H1 (cell line): Measurements from ENCODE around the gene ABCD1. TPM values are rescaled to one million over a fixed set of nuclear protein-coding genes. Genes with fewer than 3 reads are reported as not detected.

Source experiments
- CTCF ChIA-PET: fragments of 300-600 bp; sonication (Branson Sonifier 250); formaldehyde crosslinking; loops from one replicate; lab custom pipeline; 2021; ENCODE audit not compliant: partially characterized antibody; lab: Charles Lee
- POLR2A ChIA-PET: fragments of 300-600 bp; sonication (Branson Sonifier 250); formaldehyde crosslinking; loops from one replicate; lab custom pipeline; 2021; ENCODE audit warnings: inconsistent platforms; ENCODE audit not compliant: partially characterized antibody; lab: Charles Lee
- DNase-seq, 2 experiments: peaks; one replicate each; pipeline versions ENCODE4 v3.0.0 to v3.0.0-alpha.2; 2010 to 2022; ENCODE audit warnings: low spot score in 2 of 2, low read depth in 1 of 2, mixed read lengths in 1 of 2
- FAIRE-seq: peaks from 2 replicates; lab custom pipeline; 2011; peaks lifted over from hg19 to GRCh38; lab: Jason Lieb, UNC
- H2AFZ ChIP-seq: 2 replicates; pipeline ENCODE4 v1.8.1; 2012; ENCODE audit warnings: low read length, inconsistent platforms
- H2AK5ac ChIP-seq: 2 replicates; pipeline ENCODE4 v1.6.1; 2013; ENCODE audit warnings: low read depth, low read length
- H2BK120ac ChIP-seq: replicated peaks from 2 replicates; pipeline ENCODE3; 2013; ENCODE audit warnings: low read depth, low read length, inconsistent platforms
- H2BK12ac ChIP-seq: 2 replicates; pipeline ENCODE4 v1.6.1; 2013; ENCODE audit warnings: low read depth, low read length
- H2BK15ac ChIP-seq: 2 replicates; pipeline ENCODE4 v1.6.1; 2013; ENCODE audit warnings: low read length
- H2BK20ac ChIP-seq: 2 replicates; pipeline ENCODE4 v1.6.1; 2013; ENCODE audit warnings: low read length
- H2BK5ac ChIP-seq: 2 replicates; pipeline ENCODE4 v1.6.1; 2013; ENCODE audit warnings: low read depth, low read length
- H3K14ac ChIP-seq: 2 replicates; pipeline ENCODE4 v1.6.1; 2013; ENCODE audit warnings: inconsistent platforms; ENCODE audit not compliant: insufficient read length
- H3K18ac ChIP-seq: 2 replicates; pipeline ENCODE4 v1.6.1; 2013; ENCODE audit warnings: low read length; ENCODE audit errors: extremely low read depth
- H3K23ac ChIP-seq: 2 replicates; pipeline ENCODE4 v1.6.1; 2013; ENCODE audit warnings: inconsistent platforms; ENCODE audit not compliant: insufficient read length
- H3K23me2 ChIP-seq: 2 replicates; pipeline ENCODE4 v1.6.1; 2013; ENCODE audit warnings: low read depth, low read length
- H3K27ac ChIP-seq: 2 replicates; pipeline ENCODE4 v1.6.1; 2011; ENCODE audit warnings: low read depth, low read length, inconsistent platforms
- H3K27me3 ChIP-seq, 4 experiments: replicated peaks in 1 of 4; 1 replicate in 1 of 4; 2 replicates in 3 of 4; pipeline versions ENCODE4 v1.6.1 to v1.8.1; 2011 to 2013; ENCODE audit warnings: low read length in 3 of 4, mild to moderate bottlenecking in 3 of 4, inconsistent platforms in 2 of 4, mixed read lengths in 2 of 4, moderate library complexity in 1 of 4; ENCODE audit not compliant: control insufficient read depth in 3 of 4, insufficient read depth in 3 of 4; ENCODE audit errors: extremely low read depth in 1 of 4
- H3K36me3 ChIP-seq, 4 experiments: 2 replicates each; pipeline versions ENCODE4 v1.6.1 to v1.8.1; 2011 to 2013; ENCODE audit warnings: mild to moderate bottlenecking in 4 of 4, low read length in 3 of 4, moderate library complexity in 2 of 4, control low read depth in 1 of 4, inconsistent platforms in 1 of 4; ENCODE audit not compliant: insufficient read depth in 4 of 4, control insufficient read depth in 2 of 4
- H3K4ac ChIP-seq: replicated peaks from 2 replicates; pipeline ENCODE3; 2013; ENCODE audit warnings: low read length, low read depth, mixed read lengths, inconsistent platforms; ENCODE audit not compliant: insufficient read length
- H3K4me1 ChIP-seq, 4 experiments: replicated peaks in 1 of 4; 1 replicate in 1 of 4; 2 replicates in 3 of 4; pipeline versions ENCODE4 v1.6.1 to v1.8.1; 2011 to 2013; ENCODE audit warnings: low read length in 3 of 4, inconsistent platforms in 2 of 4, mixed read lengths in 1 of 4; ENCODE audit not compliant: insufficient read depth in 4 of 4, control insufficient read depth in 3 of 4
- H3K4me2 ChIP-seq, 2 experiments: 2 replicates each; pipeline versions ENCODE4 v1.6.1 to v1.8.1; 2011 to 2013; ENCODE audit warnings: low read depth in 2 of 2, low read length in 2 of 2, control low read depth in 1 of 2, inconsistent platforms in 1 of 2, mild to moderate bottlenecking in 1 of 2; ENCODE audit not compliant: insufficient read depth in 1 of 2
- H3K4me3 ChIP-seq, 4 experiments: fragments of 200-600, 300-600 bp in 1 of 4; sonication (generic), shearing (Covaris generic), sonication (Bioruptor Twin) in 1 of 4; 2 replicates each; pipeline versions ENCODE4 v1.5.1 to v1.8.1; 2011 to 2016; ENCODE audit warnings: low read length in 4 of 4, low read depth in 3 of 4, control low read depth in 2 of 4, inconsistent platforms in 2 of 4, mild to moderate bottlenecking in 2 of 4, mixed read lengths in 1 of 4, moderate library complexity in 1 of 4; ENCODE audit not compliant: insufficient read depth in 2 of 4; ENCODE audit errors: extremely low read depth in 1 of 4
- H3K56ac ChIP-seq: replicated peaks from 2 replicates; pipeline ENCODE3; 2013; ENCODE audit warnings: low read depth, mild to moderate bottlenecking, mixed read lengths, low read length, inconsistent platforms; ENCODE audit not compliant: insufficient read length
- H3K79me1 ChIP-seq: 2 replicates; pipeline ENCODE4 v1.6.1; 2013; ENCODE audit warnings: low read depth, low read length, control low read depth
- H3K79me2 ChIP-seq, 2 experiments: 2 replicates each; pipeline versions ENCODE4 v1.6.1 to v1.8.1; 2012 to 2013; ENCODE audit warnings: low read length in 2 of 2, mild to moderate bottlenecking in 2 of 2, inconsistent platforms in 1 of 2; ENCODE audit not compliant: insufficient read depth in 2 of 2, control insufficient read depth in 1 of 2
- H3K9ac ChIP-seq, 4 experiments: replicated peaks in 1 of 4; 1 replicate in 1 of 4; 2 replicates in 3 of 4; pipeline versions ENCODE4 v1.6.1 to v1.8.1; 2011 to 2013; ENCODE audit warnings: low read depth in 3 of 4, low read length in 3 of 4, control low read depth in 2 of 4, mild to moderate bottlenecking in 2 of 4, moderate library complexity in 2 of 4, inconsistent platforms in 1 of 4; ENCODE audit errors: extremely low read depth in 1 of 4
- H3K9me3 ChIP-seq, 2 experiments: 2 replicates each; pipeline versions ENCODE4 v1.6.1 to v1.8.1; 2012 to 2013; ENCODE audit warnings: mild to moderate bottlenecking in 2 of 2, moderate library complexity in 2 of 2, control low read depth in 1 of 2, inconsistent platforms in 1 of 2, low read depth in 1 of 2, low read length in 1 of 2, mixed read lengths in 1 of 2; ENCODE audit not compliant: insufficient read depth in 2 of 2
- H4K20me1 ChIP-seq, 2 experiments: replicated peaks in 1 of 2; 2 replicates each; pipeline versions ENCODE3 to v1.8.1; 2011 to 2013; ENCODE audit warnings: inconsistent platforms in 2 of 2, low read length in 2 of 2, mild to moderate bottlenecking in 1 of 2; ENCODE audit not compliant: insufficient read depth in 2 of 2, control insufficient read depth in 1 of 2
- H4K5ac ChIP-seq: 2 replicates; pipeline ENCODE4 v1.6.1; 2013; ENCODE audit warnings: low read length, low read depth, mixed read lengths, inconsistent platforms; ENCODE audit not compliant: insufficient read length
- H4K8ac ChIP-seq: 2 replicates; pipeline ENCODE4 v1.8.0; 2013; ENCODE audit warnings: mild to moderate bottlenecking, moderate library complexity, low read length, inconsistent platforms; ENCODE audit not compliant: insufficient read depth; ENCODE audit errors: extremely low read depth
- H4K91ac ChIP-seq: replicated peaks from 2 replicates; pipeline ENCODE3; 2013; ENCODE audit warnings: low read length, mixed read lengths, inconsistent platforms; ENCODE audit not compliant: insufficient read length
- CHD2 ChIP-seq: IDR thresholded peaks from 2 replicates; pipeline ENCODE4 v1.6.1; 2012; ENCODE audit warnings: low read length, improper control_type of control experiment
- FOSL1 ChIP-seq: IDR thresholded peaks from 2 replicates; pipeline ENCODE4 v1.6.1; 2011; ENCODE audit warnings: mild to moderate bottlenecking, low read depth, low read length, moderate library complexity; ENCODE audit not compliant: insufficient read depth
- HDAC2 ChIP-seq, 2 experiments: fragments of 300-600 bp in 1 of 2; sonication (generic) in 1 of 2; IDR thresholded peaks; 2 replicates each; pipeline ENCODE4 v1.6.1; 2011 to 2012; ENCODE audit warnings: low read depth in 2 of 2, low read length in 2 of 2, mild to moderate bottlenecking in 2 of 2, moderate library complexity in 2 of 2, borderline replicate concordance in 1 of 2, inconsistent platforms in 1 of 2
- NRF1 ChIP-seq: IDR thresholded peaks from 2 replicates; pipeline ENCODE4 v1.6.1; 2011; ENCODE audit warnings: mild to moderate bottlenecking, low read depth, low read length, improper control_type of control experiment
- PHF8 ChIP-seq: fragments of 200-600 bp; sonication (generic); conservative IDR thresholded peaks from 2 replicates; pipeline ENCODE4 v1.7.1; 2012; ENCODE audit warnings: low read depth, mild to moderate bottlenecking, inconsistent platforms, low read length, moderate library complexity
- RFX5 ChIP-seq: IDR thresholded peaks from 2 replicates; pipeline ENCODE4 v1.6.1; 2011; ENCODE audit warnings: low read depth, low read length, improper control_type of control experiment, borderline replicate concordance
- TAF7 ChIP-seq: optimal IDR thresholded peaks from 2 replicates; pipeline ENCODE3; 2011; ENCODE audit warnings: low read depth, mild to moderate bottlenecking, inconsistent platforms, low read length, moderate library complexity, borderline replicate concordance
- WGBS, 2 experiments: shearing (Covaris generic) in 1 of 2; methylation state at CpG; one replicate each; pipeline versions ENCODE4 v1.1.6 to v1.1.7; 2013 to 2015; ENCODE audit warnings: low lambda C conversion rate in 2 of 2, mixed read lengths in 2 of 2, inconsistent platforms in 1 of 2, low coverage in 1 of 2, missing lambda C conversion rate in 1 of 2; ENCODE audit not compliant: insufficient replicate concordance in 2 of 2, insufficient coverage in 1 of 2, insufficient read length in 1 of 2; ENCODE audit errors: extremely low coverage in 1 of 2, missing lambda C conversion rate in 1 of 2; 5-methylcytosine and 5-hydroxymethylcytosine counted together
- polyA plus RNA-seq, 7 experiments: library from polyadenylated mRNA; depleted of rRNA in 3 of 7; stranded (reverse) in 5 of 7; unstranded in 2 of 7; fragments of >200 nt in 5 of 7; fragments of 200-250 nt in 2 of 7; gene quantifications; 1 replicate in 5 of 7; 2 replicates in 1 of 7; 4 replicates in 1 of 7; pipeline versions ENCODE4 v1.2.1 to v1.2.3, GENCODE V29; 2011 to 2013; ENCODE audit warnings: missing spikeins in 2 of 7, mixed read lengths in 2 of 7
- total RNA-seq: library from RNA; stranded (reverse); fragmentation: NEBNext Ultra II Directional; extraction: Animal tissue kit (Norgen Biotek cat#: 25700); gene quantifications from 2 replicates; pipeline ENCODE4 v1.2.1, GENCODE V29; 2021
- TF ChIP-seq, protein P1 (sequence below): IDR thresholded peaks from 2 replicates; pipeline ENCODE4 v1.6.1; 2012; ENCODE audit warnings: inconsistent platforms
- TF ChIP-seq, protein P2 (sequence below): IDR thresholded peaks from 2 replicates; pipeline ENCODE4 v1.6.1; 2012; ENCODE audit warnings: low read length, inconsistent platforms

The ABCD1 gene
- total and polyA plus RNA-seq, 2 of the 8 experiments (the other 6 are each of a cell fraction or from before 2014, with no cell fraction given): 3.1 to 6.6 TPM

DNA sequence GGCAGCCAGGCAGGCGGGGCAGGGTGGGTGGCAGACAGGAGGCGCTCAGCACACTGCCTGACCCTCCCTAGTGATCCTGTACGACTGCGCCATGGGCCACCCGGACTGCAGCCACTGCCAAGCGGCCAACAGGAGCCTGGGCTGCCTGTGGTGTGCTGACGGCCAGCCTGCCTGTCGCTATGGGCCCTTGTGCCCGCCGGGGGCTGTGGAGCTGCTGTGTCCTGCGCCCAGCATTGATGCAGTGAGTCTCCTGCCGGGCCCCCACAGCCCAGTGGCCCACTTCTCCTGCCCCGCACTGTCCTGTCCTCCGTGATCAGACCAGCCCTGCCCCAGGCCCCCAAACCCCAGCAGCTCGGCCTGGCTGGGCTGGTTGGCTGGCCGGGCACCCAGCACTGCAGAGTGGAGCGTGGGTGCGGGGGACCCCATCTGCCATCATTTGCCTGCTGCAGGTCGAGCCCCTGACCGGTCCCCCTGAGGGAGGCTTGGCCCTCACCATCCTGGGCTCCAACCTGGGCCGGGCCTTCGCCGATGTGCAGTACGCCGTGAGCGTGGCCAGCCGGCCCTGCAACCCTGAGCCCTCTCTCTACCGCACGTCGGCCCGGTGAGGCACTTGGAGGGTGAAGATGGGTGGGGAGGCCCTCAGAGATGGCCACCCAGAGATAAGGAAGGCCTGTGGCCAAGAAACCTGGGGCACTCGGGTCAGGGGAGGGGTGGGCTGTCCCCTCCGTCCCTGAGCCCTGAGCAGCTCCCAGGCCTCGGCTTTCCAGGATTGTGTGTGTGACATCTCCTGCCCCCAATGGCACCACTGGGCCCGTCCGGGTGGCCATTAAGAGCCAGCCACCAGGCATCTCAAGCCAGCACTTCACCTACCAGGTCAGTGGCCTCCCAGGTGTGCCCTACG is 47.0 kb downstream of the ABCD1 start:
- no peaks in the 10 kb centered on the region; a peak in 1 of 7 replicates for H3K4me1 ChIP-seq
- no peak overlapping the region for H2BK15ac ChIP-seq
- no peak overlapping the region for H3K4me2 ChIP-seq
- H3K79me1 ChIP-seq: no peaks in the 10 kb centered on the region
- no peaks in the 10 kb centered on the region for H3K79me2 ChIP-seq
- H3K14ac ChIP-seq: no peak overlapping the region
- FAIRE-seq (no peak), DNase-seq (no peak)
- no peak overlapping the region for H4K5ac ChIP-seq
- no peak overlapping the region for H2AK5ac ChIP-seq
- no peaks in the 10 kb centered on the region for H3K36me3 ChIP-seq
- no peak overlapping the region for H2BK20ac ChIP-seq
- H3K4me3 ChIP-seq: no peak overlapping the region
- no peak overlapping the region for H2AFZ ChIP-seq
- CTCF ChIA-PET: interaction anchor here (0.9 to 1.7 kb wide), 3 partner anchors 9 to 14 kb away, joined by 3 to 4 read pairs (median 3); partner anchors contain the start of gene SRPK3
- H3K27me3 ChIP-seq: no peaks in the 10 kb centered on the region
- no peak overlapping the region for H2BK12ac ChIP-seq
- H3K23me2 ChIP-seq: no peaks in the 10 kb centered on the region
- POLR2A ChIA-PET: interaction anchor here (1.0 to 1.6 kb wide), 3 partner anchors 21 to 163 kb away, joined by 3 to 4 read pairs (median 3); partner anchors contain the start of gene NAA10
- H3K9ac ChIP-seq: no peak overlapping the region
- no peak overlapping the region for H2BK120ac ChIP-seq
- no peak overlapping the region; the same call in 1 of the 2 replicates for H4K8ac ChIP-seq
- WGBS, 2 experiments: 95% methylated on average over 11 of the region's 37 CpGs; no CpG with 5 or more reads in 1 of the 2 experiments
- no peak overlapping the region for H3K18ac ChIP-seq
- no peak overlapping the region for H4K91ac ChIP-seq
- H3K56ac ChIP-seq: no peak overlapping the region
- no peak overlapping the region for H2BK5ac ChIP-seq
- no peaks in the 10 kb centered on the region for H4K20me1 ChIP-seq
- H3K4ac ChIP-seq: no peak overlapping the region
- no peak overlapping the region for H3K23ac ChIP-seq
- H3K9me3 ChIP-seq: no peaks in the 10 kb centered on the region
- H3K27ac ChIP-seq: no peak overlapping the region
- TF ChIP-seq CHD2 (no peak), NRF1 (no peak), PHF8 (no peak), FOSL1 (no peak), RFX5 (no peak), TAF7 (no peak), HDAC2 (IDR thresholded peaks at IDR 0.05; ENCODE audit: borderline replicate concordance in 1 of 2, low read depth in 2 of 2, low read length in 2 of 2) (no peak)
- TF ChIP-seq, protein P1, sequence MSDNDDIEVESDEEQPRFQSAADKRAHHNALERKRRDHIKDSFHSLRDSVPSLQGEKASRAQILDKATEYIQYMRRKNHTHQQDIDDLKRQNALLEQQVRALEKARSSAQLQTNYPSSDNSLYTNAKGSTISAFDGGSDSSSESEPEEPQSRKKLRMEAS: no peak
- TF ChIP-seq, protein P2, sequence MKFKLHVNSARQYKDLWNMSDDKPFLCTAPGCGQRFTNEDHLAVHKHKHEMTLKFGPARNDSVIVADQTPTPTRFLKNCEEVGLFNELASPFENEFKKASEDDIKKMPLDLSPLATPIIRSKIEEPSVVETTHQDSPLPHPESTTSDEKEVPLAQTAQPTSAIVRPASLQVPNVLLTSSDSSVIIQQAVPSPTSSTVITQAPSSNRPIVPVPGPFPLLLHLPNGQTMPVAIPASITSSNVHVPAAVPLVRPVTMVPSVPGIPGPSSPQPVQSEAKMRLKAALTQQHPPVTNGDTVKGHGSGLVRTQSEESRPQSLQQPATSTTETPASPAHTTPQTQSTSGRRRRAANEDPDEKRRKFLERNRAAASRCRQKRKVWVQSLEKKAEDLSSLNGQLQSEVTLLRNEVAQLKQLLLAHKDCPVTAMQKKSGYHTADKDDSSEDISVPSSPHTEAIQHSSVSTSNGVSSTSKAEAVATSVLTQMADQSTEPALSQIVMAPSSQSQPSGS: no peak
